ENCODE measurements around the gene ZRANB3. TPM values are rescaled to one million over a fixed set of nuclear protein-coding genes. Genes with fewer than 3 reads are reported as not detected.

The ZRANB3 gene
- total and polyA plus RNA-seq, 2 of the 13 experiments (the other 11 are each of a cell fraction or from before 2014, with no cell fraction given) = 5.8 to 25.2 TPM

- TF ChIP-seq LCORL (IDR thresholded peaks at IDR 0.05) = no peak; the same call in 1 of the 2 replicates
- TF ChIP-seq LCORL (CRISPR knock-in tag; IDR thresholded peaks at IDR 0.05) = peak; percentile 24; the same call in 1 of the 2 replicates
- no peak for TF ChIP-seq MTF2 (CRISPR knock-in tag; IDR thresholded peaks at IDR 0.05; ENCODE audit: borderline replicate concordance)
- TF ChIP-seq ZFP41 (CRISPR knock-in tag; IDR thresholded peaks at IDR 0.05; ENCODE audit: borderline replicate concordance) = no peak
- no peak for TF ChIP-seq ZFP37 (CRISPR knock-in tag; IDR thresholded peaks at IDR 0.05; ENCODE audit: borderline replicate concordance)
- no peak for TF ChIP-seq ZNF7 (CRISPR knock-in tag; IDR thresholded peaks at IDR 0.05)
- 0 out of 2 replicates have a peak, but pooled peaks have one; percentile 24 for TF ChIP-seq CREBL2 (CRISPR knock-in tag; IDR thresholded peaks at IDR 0.05; ENCODE audit: borderline replicate concordance)
- no peak for TF ChIP-seq KDM6A (CRISPR knock-in tag; IDR thresholded peaks at IDR 0.05; ENCODE audit: low read depth)
- 0 out of 2 replicates have a peak, but pooled peaks have one; percentile 45 for TF ChIP-seq DZIP1 (CRISPR knock-in tag; IDR thresholded peaks at IDR 0.05)
- no peak for TF ChIP-seq CENPX (CRISPR knock-in tag; IDR thresholded peaks at IDR 0.05)
- peak; percentile 53; the same call in 1 of the 2 replicates for TF ChIP-seq ZNF430 (CRISPR knock-in tag; IDR thresholded peaks at IDR 0.05)
- TF ChIP-seq U2AF1 (optimal IDR thresholded peaks at IDR 0.05; ENCODE audit: low read depth, low read length) = no peak
- no peak for TF ChIP-seq ARNT (IDR thresholded peaks at IDR 0.05)
- TF ChIP-seq ZNF331 (CRISPR knock-in tag; IDR thresholded peaks at IDR 0.05) = peak; percentile 38; the same call in 1 of the 2 replicates
- no peak for TF ChIP-seq CERS6 (CRISPR knock-in tag; IDR thresholded peaks at IDR 0.05)
- TF ChIP-seq, protein P1, sequence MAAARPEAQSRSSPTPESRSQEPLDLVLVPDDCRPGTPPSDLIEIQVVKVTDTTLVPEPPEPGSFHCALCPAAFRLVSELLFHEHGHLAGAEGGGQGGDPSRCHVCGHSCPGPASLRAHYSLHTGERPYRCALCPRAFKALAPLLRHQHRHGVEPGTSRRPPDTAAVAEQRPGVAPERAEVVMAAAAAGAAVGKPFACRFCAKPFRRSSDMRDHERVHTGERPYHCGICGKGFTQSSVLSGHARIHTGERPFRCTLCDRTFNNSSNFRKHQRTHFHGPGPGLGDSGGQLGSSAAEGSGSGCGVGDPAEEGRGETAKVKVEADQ (CRISPR knock-in tag; IDR thresholded peaks at IDR 0.05; ENCODE audit: borderline replicate concordance) = no peak
- TF ChIP-seq YY1 (IDR thresholded peaks at IDR 0.05; ENCODE audit: insufficient read depth, insufficient replicate concordance, low read depth, low read length) = peak; percentile 91
- peak; percentile 64 for TF ChIP-seq ELF1 (CRISPR knock-in tag; IDR thresholded peaks at IDR 0.05)
- TF ChIP-seq, protein P2, sequence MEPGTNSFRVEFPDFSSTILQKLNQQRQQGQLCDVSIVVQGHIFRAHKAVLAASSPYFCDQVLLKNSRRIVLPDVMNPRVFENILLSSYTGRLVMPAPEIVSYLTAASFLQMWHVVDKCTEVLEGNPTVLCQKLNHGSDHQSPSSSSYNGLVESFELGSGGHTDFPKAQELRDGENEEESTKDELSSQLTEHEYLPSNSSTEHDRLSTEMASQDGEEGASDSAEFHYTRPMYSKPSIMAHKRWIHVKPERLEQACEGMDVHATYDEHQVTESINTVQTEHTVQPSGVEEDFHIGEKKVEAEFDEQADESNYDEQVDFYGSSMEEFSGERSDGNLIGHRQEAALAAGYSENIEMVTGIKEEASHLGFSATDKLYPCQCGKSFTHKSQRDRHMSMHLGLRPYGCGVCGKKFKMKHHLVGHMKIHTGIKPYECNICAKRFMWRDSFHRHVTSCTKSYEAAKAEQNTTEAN (CRISPR knock-in tag; conservative IDR thresholded peaks at IDR 0.05) = 0 out of 2 replicates have a peak, but pooled peaks have one; percentile 68
- TF ChIP-seq ZNF101 (CRISPR knock-in tag; IDR thresholded peaks at IDR 0.05; ENCODE audit: borderline replicate concordance, low read depth) = no peak
- no peak; the same call in none of the 2 replicates for TF ChIP-seq CEBPG (CRISPR knock-in tag; IDR thresholded peaks at IDR 0.05)
- TF ChIP-seq HCFC1 (IDR thresholded peaks at IDR 0.05; ENCODE audit: low read depth, low read length) = peak; percentile 89
- no peak for TF ChIP-seq RFXAP (CRISPR knock-in tag; IDR thresholded peaks at IDR 0.05; ENCODE audit: borderline replicate concordance)
- TF ChIP-seq PRMT3 (CRISPR knock-in tag; IDR thresholded peaks at IDR 0.05; ENCODE audit: borderline replicate concordance, low read depth) = no peak
- TF ChIP-seq REXO4 (CRISPR knock-in tag; IDR thresholded peaks at IDR 0.05; ENCODE audit: borderline replicate concordance) = no peak
Observed at GRCh38 chr2:135530313-135531230, at the start of gene ZRANB3 (continued).

Measured in HepG2 (cell line).